ENCODE data around the gene UNG. TPM values are rescaled to one million over a fixed set of nuclear protein-coding genes. Genes with fewer than 3 reads are reported as not detected.

UNG gene
- total RNA-seq, 6 experiments from 2014 or later, result 19.3 to 30.4 (median 21.8) TPM

DNA sequence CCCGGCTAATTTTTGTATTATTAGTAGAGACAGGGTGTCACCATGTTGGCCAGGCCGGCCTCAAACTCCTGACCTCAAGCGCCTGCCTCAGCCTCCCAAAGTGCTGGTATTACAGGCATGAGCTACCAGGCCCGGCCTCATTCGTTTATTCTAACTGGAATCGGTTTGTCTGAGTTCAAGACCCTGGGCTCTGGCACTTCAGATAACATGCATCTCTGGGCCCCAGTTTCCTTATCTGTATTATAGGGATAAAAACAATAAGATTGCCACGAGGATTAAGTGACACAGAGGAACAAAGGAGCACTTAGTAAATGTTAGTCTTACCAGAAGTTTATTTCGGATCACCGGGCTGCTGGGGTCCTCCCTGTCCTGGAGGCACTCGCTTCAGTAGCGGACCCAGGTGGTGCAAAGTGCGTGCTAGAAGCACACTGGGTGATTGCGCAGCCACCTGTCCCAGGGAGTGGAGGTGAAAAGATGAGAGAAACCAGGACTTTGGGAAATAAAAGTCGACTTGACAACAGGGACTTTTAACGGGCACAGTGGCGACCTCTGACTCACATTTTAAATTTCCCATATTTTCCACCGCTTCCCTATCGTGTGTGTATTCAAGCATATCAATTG lies 56.5 kb downstream of the UNG start:
- H3K4me1 Mint-ChIP-seq (ENCODE audit: low read depth), result peaks cover 15% of the 10 kb centered on the region
- TF ChIP-seq, protein P1, sequence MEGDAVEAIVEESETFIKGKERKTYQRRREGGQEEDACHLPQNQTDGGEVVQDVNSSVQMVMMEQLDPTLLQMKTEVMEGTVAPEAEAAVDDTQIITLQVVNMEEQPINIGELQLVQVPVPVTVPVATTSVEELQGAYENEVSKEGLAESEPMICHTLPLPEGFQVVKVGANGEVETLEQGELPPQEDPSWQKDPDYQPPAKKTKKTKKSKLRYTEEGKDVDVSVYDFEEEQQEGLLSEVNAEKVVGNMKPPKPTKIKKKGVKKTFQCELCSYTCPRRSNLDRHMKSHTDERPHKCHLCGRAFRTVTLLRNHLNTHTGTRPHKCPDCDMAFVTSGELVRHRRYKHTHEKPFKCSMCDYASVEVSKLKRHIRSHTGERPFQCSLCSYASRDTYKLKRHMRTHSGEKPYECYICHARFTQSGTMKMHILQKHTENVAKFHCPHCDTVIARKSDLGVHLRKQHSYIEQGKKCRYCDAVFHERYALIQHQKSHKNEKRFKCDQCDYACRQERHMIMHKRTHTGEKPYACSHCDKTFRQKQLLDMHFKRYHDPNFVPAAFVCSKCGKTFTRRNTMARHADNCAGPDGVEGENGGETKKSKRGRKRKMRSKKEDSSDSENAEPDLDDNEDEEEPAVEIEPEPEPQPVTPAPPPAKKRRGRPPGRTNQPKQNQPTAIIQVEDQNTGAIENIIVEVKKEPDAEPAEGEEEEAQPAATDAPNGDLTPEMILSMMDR (IDR thresholded peaks at IDR 0.05), result no peak
- H3K27me3 Mint-ChIP-seq (ENCODE audit: insufficient read depth), result peaks cover 26% of the 10 kb centered on the region
- no peak for DNase-seq
- H3K36me3 Mint-ChIP-seq (ENCODE audit: low read depth), result no peaks in the 10 kb centered on the region
- no peak overlapping the region for H3K27ac Mint-ChIP-seq
- H3K9me3 Mint-ChIP-seq, result no peaks in the 10 kb centered on the region
- peak overlapping the region; percentile 79 for H3K4me3 Mint-ChIP-seq

DNA sequence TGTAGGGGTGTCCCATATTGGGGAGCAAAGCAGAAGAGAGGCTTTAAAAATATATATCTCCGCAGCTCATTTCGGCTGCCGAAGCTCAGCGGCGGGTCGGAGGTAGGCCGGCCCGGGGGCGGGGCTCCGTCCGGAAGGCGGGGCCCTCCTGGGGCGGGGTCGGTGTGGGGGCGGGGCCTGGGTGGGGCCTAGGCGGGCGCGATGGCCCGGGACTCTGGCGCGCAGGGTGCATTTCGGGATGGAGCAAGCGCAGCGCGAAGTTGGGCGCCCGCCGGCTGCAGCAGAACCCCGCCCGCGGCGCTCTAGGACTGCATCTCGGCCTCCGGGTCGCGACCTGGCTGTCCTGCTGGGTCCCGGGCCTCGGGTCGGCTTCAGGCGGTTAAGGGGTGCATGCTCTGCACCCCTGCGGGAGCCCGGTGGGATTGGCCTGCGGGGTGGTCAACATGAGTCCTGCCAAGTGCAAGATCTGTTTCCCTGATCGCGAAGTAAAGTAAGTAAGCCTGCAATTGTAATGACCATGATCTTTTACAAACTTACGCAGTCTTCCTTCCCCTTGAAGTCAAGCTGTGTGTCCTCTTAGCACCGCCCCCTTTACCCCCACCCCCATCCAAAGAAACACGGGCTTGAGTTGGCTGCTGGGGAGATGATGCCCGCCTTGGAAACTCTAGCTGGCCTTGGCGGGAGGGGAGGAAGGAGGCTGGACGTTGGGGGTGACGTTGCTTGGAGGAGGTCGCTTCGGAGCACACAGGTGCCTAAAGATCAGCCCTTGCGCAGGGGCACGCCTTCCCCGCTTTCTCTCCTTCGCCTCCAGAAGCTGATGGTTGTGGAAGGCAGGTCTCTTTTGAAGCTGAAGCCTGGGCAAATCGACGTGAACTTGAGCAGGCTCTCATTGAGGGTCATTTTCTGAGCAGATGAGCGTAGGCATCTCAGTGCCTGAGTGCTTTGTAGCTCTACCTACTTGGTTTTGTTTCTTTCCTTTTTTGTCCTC lies 57.3 kb downstream of the UNG start:
- H3K4me1 Mint-ChIP-seq (ENCODE audit: low read depth), result peaks cover 15% of the 10 kb centered on the region
- TF ChIP-seq, protein P1 (IDR thresholded peaks at IDR 0.05), result no peak
- no peaks in the 10 kb centered on the region for H3K9me3 Mint-ChIP-seq
- H3K4me3 Mint-ChIP-seq, result peak overlapping the region; percentile 83
- no peak overlapping the region for H3K27ac Mint-ChIP-seq
- no peak for DNase-seq
- peaks cover 17% of the 10 kb centered on the region for H3K27me3 Mint-ChIP-seq (ENCODE audit: insufficient read depth)
- no peaks in the 10 kb centered on the region for H3K36me3 Mint-ChIP-seq (ENCODE audit: low read depth)

DNA sequence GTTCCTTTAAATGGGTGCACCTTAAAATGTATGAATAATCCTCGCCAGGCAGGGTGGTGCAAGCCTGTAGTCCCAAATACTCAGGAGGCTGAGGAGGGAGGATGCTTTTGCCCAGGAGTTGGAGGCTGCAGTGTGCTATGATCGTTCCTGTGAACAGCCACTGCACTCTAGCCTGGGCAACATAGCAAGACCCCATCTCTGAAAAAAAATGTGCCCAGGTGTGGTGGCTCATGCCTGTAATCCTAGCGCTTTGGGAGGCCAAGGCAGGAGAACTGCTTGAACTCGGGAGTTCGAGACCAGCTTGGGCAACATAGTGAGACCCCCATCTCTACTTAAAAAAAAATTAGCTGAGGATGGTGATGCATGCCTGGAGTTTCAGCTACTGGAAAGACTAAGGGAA lies 58.6 kb downstream of the UNG start:
- no peak for DNase-seq
- Mint-ChIP-seq H3K27ac (no peak overlapping the region), H3K9me3 (no peaks in the 10 kb centered on the region; the same call in 1 of the 2 replicates), H3K36me3 (ENCODE audit: low read depth) (no peaks in the 10 kb centered on the region), H3K4me1 (ENCODE audit: low read depth) (peaks cover 15% of the 10 kb centered on the region), H3K4me3 (no peak overlapping the region), H3K27me3 (ENCODE audit: insufficient read depth) (peaks cover 11% of the 10 kb centered on the region)
- TF ChIP-seq, protein P1 (IDR thresholded peaks at IDR 0.05), result no peak

DNA sequence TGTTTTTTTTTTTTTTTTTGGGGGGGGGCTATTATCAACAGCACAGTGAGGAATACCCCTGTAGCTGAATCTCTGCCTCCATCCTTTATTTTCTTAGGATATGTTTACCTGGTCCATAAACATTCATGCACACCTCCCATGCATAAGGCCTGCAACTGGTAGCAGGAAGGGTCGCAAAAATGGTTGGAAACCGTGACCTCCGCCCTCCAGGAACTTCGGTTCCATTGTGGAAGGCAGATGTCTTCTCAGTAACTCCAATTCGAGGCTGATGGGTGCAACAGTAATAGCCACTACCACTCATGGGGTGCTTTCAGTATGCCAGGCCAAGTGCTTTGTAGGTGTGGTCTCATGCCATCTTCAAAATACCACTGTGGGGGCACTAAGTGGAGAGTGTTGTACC lies 59.2 kb downstream of the UNG start:
- Mint-ChIP-seq H3K27ac (no peak overlapping the region), H3K9me3 (no peaks in the 10 kb centered on the region; the same call in 1 of the 2 replicates), H3K4me1 (ENCODE audit: low read depth) (peaks cover 15% of the 10 kb centered on the region), H3K36me3 (ENCODE audit: low read depth) (no peaks in the 10 kb centered on the region), H3K4me3 (no peak overlapping the region), H3K27me3 (ENCODE audit: insufficient read depth) (peaks cover 11% of the 10 kb centered on the region)
- DNase-seq, result no peak
- TF ChIP-seq, protein P1 (IDR thresholded peaks at IDR 0.05), result no peak

DNA sequence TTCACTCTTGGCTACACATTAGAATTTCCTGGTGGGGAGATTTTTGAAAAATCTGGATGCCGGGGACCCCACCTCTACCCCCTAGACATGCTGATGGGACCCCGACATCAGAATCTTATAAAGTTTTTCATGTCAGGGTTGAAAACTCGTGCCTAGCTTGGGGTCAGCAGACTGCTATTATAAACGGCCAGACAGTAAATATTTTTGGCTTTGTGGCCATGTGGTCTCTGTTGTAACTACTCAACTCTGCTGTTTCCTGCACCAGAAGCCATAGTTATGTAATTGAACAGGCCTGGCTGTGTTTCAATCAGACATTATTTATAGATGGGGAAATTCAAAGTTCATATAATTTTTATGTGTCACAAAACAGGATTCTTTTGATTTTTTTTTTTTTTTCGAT lies 60.6 kb downstream of the UNG start:
- TF ChIP-seq, protein P1 (IDR thresholded peaks at IDR 0.05), result no peak
- Mint-ChIP-seq H3K27ac (no peak overlapping the region), H3K9me3 (no peaks in the 10 kb centered on the region; the same call in 1 of the 2 replicates), H3K4me1 (ENCODE audit: low read depth) (peaks cover 15% of the 10 kb centered on the region), H3K36me3 (ENCODE audit: low read depth) (no peaks in the 10 kb centered on the region), H3K4me3 (no peak overlapping the region), H3K27me3 (ENCODE audit: insufficient read depth) (peaks cover 8% of the 10 kb centered on the region)
- DNase-seq, result no peak
